Measurements from ENCODE around the gene HSPB9. TPM values are rescaled to one million over a fixed set of nuclear protein-coding genes. Genes with fewer than 3 reads are reported as not detected.

HSPB9 gene
- total RNA-seq, 1 donor from 2014 or later, result not detected

- Histone ChIP-seq H3K4me2 (ENCODE audit: low read length) (peak overlapping the region; percentile 80), H3K36me3 (ENCODE audit: insufficient read depth, low read length) (no peaks in the 10 kb centered on the region), H4K20me1 (ENCODE audit: insufficient read depth, low read length) (no peaks in the 10 kb centered on the region), H3K4me3 (ENCODE audit: insufficient read depth, low read depth, low read length) (peak overlapping the region; percentile 20), H3K9ac (ENCODE audit: low read length) (no peak overlapping the region), H3K79me2 (ENCODE audit: insufficient read depth, low read length) (no peaks in the 10 kb centered on the region), H3K27ac (ENCODE audit: low read depth, low read length) (no peak overlapping the region), H3K4me1 (ENCODE audit: insufficient read depth, low read length) (no peaks in the 10 kb centered on the region), H3K27me3 (ENCODE audit: insufficient read depth, low read length) (peaks cover 4% of the 10 kb centered on the region), H3K9me3 (ENCODE audit: insufficient read depth, low read depth, low read length) (no peaks in the 10 kb centered on the region), H2AFZ (ENCODE audit: low read depth, low read length) (no peak overlapping the region)
- peaks cover 34% of the 10 kb centered on the region for H3K27me3 Mint-ChIP-seq (ENCODE audit: low read depth, unreplicated experiment)
- H3K4me3 Mint-ChIP-seq (ENCODE audit: unreplicated experiment), result peak overlapping the region; percentile 75
- no peak overlapping the region for H3K27ac Mint-ChIP-seq (ENCODE audit: unreplicated experiment)
- peaks cover 7% of the 10 kb centered on the region for H3K36me3 Mint-ChIP-seq (ENCODE audit: low read depth, unreplicated experiment)
- TF ChIP-seq CTCF (IDR thresholded peaks at IDR 0.05; ENCODE audit: insufficient read depth, low read depth, low read length) (no peak), EZH2 (IDR thresholded peaks at IDR 0.05; ENCODE audit: insufficient read depth, low read length) (no peak)
- DNase-seq (ENCODE audit: low read depth) (no peak), FAIRE-seq (no peak)
- H3K4me1 Mint-ChIP-seq (ENCODE audit: low read depth, unreplicated experiment), result peaks cover 2% of the 10 kb centered on the region
- peaks cover 2% of the 10 kb centered on the region for H3K9me3 Mint-ChIP-seq (ENCODE audit: unreplicated experiment)
Measured at GRCh38 chr17:42107124-42107523, 15.5 kb upstream of the HSPB9 start.

- Histone ChIP-seq H3K4me1 (ENCODE audit: insufficient read depth, low read length) (no peaks in the 10 kb centered on the region), H3K27me3 (ENCODE audit: insufficient read depth, low read length) (peaks cover 4% of the 10 kb centered on the region), H3K4me2 (ENCODE audit: low read length) (peak overlapping the region; percentile 80), H3K9me3 (ENCODE audit: insufficient read depth, low read depth, low read length) (no peaks in the 10 kb centered on the region), H3K27ac (ENCODE audit: low read depth, low read length) (no peak overlapping the region), H3K36me3 (ENCODE audit: insufficient read depth, low read length) (no peaks in the 10 kb centered on the region), H4K20me1 (ENCODE audit: insufficient read depth, low read length) (no peaks in the 10 kb centered on the region), H3K79me2 (ENCODE audit: insufficient read depth, low read length) (no peaks in the 10 kb centered on the region), H3K9ac (ENCODE audit: low read length) (no peak overlapping the region), H3K4me3 (ENCODE audit: insufficient read depth, low read depth, low read length) (peak overlapping the region; percentile 20), H2AFZ (ENCODE audit: low read depth, low read length) (peak overlapping the region; percentile 82)
- peak; percentile 32 for DNase-seq (ENCODE audit: low read depth)
- Mint-ChIP-seq H3K9me3 (ENCODE audit: unreplicated experiment) (peaks cover 2% of the 10 kb centered on the region), H3K4me3 (ENCODE audit: unreplicated experiment) (peak overlapping the region; percentile 75), H3K36me3 (ENCODE audit: low read depth, unreplicated experiment) (peaks cover 7% of the 10 kb centered on the region), H3K27me3 (ENCODE audit: low read depth, unreplicated experiment) (peaks cover 27% of the 10 kb centered on the region), H3K27ac (ENCODE audit: unreplicated experiment) (no peak overlapping the region), H3K4me1 (ENCODE audit: low read depth, unreplicated experiment) (peaks cover 3% of the 10 kb centered on the region)
- no peak for FAIRE-seq
- TF ChIP-seq CTCF (IDR thresholded peaks at IDR 0.05; ENCODE audit: insufficient read depth, low read depth, low read length) (no peak), EZH2 (IDR thresholded peaks at IDR 0.05; ENCODE audit: insufficient read depth, low read length) (no peak)
Measured at GRCh38 chr17:42107597-42108576, 14.7 kb upstream of the HSPB9 start.

GRCh38 chr17:42109086-42109485 is 13.5 kb upstream of the HSPB9 start:
- H3K9me3 ChIP-seq (ENCODE audit: insufficient read depth, low read depth, low read length), result no peaks in the 10 kb centered on the region
- Mint-ChIP-seq H3K9me3 (ENCODE audit: unreplicated experiment) (peaks cover 2% of the 10 kb centered on the region), H3K27ac (ENCODE audit: unreplicated experiment) (no peak overlapping the region), H3K36me3 (ENCODE audit: low read depth, unreplicated experiment) (peaks cover 10% of the 10 kb centered on the region), H3K4me3 (ENCODE audit: unreplicated experiment) (no peak overlapping the region), H3K27me3 (ENCODE audit: low read depth, unreplicated experiment) (peaks cover 24% of the 10 kb centered on the region), H3K4me1 (ENCODE audit: low read depth, unreplicated experiment) (peaks cover 3% of the 10 kb centered on the region)
- no peak overlapping the region for H3K9ac ChIP-seq (ENCODE audit: low read length)
- TF ChIP-seq CTCF (IDR thresholded peaks at IDR 0.05; ENCODE audit: insufficient read depth, low read depth, low read length) (no peak), EZH2 (IDR thresholded peaks at IDR 0.05; ENCODE audit: insufficient read depth, low read length) (no peak)
- H4K20me1 ChIP-seq (ENCODE audit: insufficient read depth, low read length), result no peaks in the 10 kb centered on the region
- H3K27ac ChIP-seq (ENCODE audit: low read depth, low read length), result no peak overlapping the region
- no peaks in the 10 kb centered on the region for H3K36me3 ChIP-seq (ENCODE audit: insufficient read depth, low read length)
- DNase-seq (ENCODE audit: low read depth) (no peak), FAIRE-seq (no peak)
- H3K4me1 ChIP-seq (ENCODE audit: insufficient read depth, low read length), result no peaks in the 10 kb centered on the region
- H3K4me2 ChIP-seq (ENCODE audit: low read length), result no peak overlapping the region
- peaks cover 4% of the 10 kb centered on the region for H3K27me3 ChIP-seq (ENCODE audit: insufficient read depth, low read length)
- no peaks in the 10 kb centered on the region for H3K79me2 ChIP-seq (ENCODE audit: insufficient read depth, low read length)
- H3K4me3 ChIP-seq (ENCODE audit: insufficient read depth, low read depth, low read length), result no peak overlapping the region
- no peak overlapping the region for H2AFZ ChIP-seq (ENCODE audit: low read depth, low read length)
